Duodenal mucosa (tissue), 2 donors: ENCODE measurements around the gene DLL4.

Source experiments
- H3K27ac ChIP-seq: one replicate; pipeline ENCODE4 v1.7.0; 2013; ENCODE audit warnings: low read depth, low read length
- H3K27me3 ChIP-seq, 2 donors: one replicate each; pipeline ENCODE4 v1.7.0; 2013; ENCODE audit warnings: low read length in 2 of 2, control low read depth in 1 of 2; ENCODE audit not compliant: insufficient read depth in 2 of 2, control insufficient read depth in 1 of 2
- H3K36me3 ChIP-seq, 2 donors: one replicate each; pipeline ENCODE4 v1.7.0; 2013; ENCODE audit warnings: low read length in 2 of 2, control low read depth in 1 of 2; ENCODE audit not compliant: insufficient read depth in 2 of 2, control insufficient read depth in 1 of 2
- H3K4me1 ChIP-seq, 2 donors: one replicate each; pipeline ENCODE4 v1.7.0; 2013; ENCODE audit warnings: low read length in 2 of 2, control low read depth in 1 of 2; ENCODE audit not compliant: insufficient read depth in 2 of 2, control insufficient read depth in 1 of 2
- H3K4me3 ChIP-seq, 2 donors: one replicate each; pipeline ENCODE4 v1.7.0; 2013; ENCODE audit warnings: low read length in 2 of 2, low read depth in 1 of 2
- H3K9ac ChIP-seq, 2 donors: one replicate each; pipeline ENCODE4 v1.7.0; 2013; ENCODE audit warnings: low read length in 2 of 2, low read depth in 1 of 2
- H3K9me3 ChIP-seq, 2 donors: one replicate each; pipeline ENCODE4 v1.7.0; 2013; ENCODE audit warnings: low read length in 2 of 2, control low read depth in 1 of 2; ENCODE audit not compliant: control insufficient read depth in 1 of 2

DLL4 gene

DNA sequence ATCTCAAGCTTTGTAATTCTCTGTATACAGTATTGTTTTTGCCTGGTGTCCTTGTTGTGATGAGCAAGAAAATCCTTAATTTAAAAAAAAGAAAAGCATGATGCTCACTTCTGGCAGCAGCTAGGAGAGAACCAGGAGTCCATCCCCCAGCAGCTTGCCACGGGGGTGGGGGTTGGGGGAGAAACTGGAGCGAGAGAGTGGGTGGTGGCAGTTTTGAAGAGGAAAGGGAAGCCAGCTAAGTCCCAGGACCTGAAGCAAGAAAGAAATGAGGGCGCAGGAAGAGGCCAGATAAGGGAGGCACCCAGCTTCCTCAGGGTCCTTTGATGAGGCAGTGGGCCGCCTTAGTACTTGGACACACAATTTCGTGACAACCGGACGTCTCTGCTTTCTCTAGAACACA is 47.7 kb downstream of the DLL4 start:
- H3K9me3 ChIP-seq, result no peaks in the 10 kb centered on the region
- no peak overlapping the region for H3K27ac ChIP-seq
- no peaks in the 10 kb centered on the region for H3K27me3 ChIP-seq
- no peak overlapping the region for H3K4me3 ChIP-seq
- H3K4me1 ChIP-seq, result no peaks in the 10 kb centered on the region
- H3K9ac ChIP-seq, result no peak overlapping the region
- H3K36me3 ChIP-seq, result peaks cover 34 to 56% of the 10 kb centered on the region in 2 donors

DNA sequence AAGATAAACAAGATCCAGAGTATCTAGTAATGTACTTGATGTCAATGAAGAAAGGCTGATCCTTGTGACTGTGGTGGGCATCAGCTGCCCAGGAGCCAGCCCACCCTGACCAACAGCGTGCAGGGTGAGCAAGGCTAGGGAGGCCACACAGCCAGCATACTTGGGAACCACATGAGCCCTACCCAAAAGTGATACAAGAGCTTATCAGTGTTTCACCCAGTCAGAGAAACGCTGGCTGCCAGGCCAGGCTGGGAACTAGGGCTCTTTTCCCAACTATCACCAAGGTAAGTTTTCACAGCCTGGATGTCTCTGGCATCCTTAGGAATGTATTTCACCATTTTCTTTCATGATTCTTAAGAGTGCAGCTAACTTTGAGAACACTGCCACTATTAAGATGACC is 49.0 kb downstream of the DLL4 start:
- H3K4me1 ChIP-seq, result no peaks in the 10 kb centered on the region
- H3K36me3 ChIP-seq, result peaks cover 45 to 69% of the 10 kb centered on the region in 2 donors
- H3K27me3 ChIP-seq, result no peaks in the 10 kb centered on the region
- H3K9me3 ChIP-seq, result no peaks in the 10 kb centered on the region
- no peak overlapping the region for H3K27ac ChIP-seq
- H3K9ac ChIP-seq, result no peak overlapping the region
- no peak overlapping the region for H3K4me3 ChIP-seq

DNA sequence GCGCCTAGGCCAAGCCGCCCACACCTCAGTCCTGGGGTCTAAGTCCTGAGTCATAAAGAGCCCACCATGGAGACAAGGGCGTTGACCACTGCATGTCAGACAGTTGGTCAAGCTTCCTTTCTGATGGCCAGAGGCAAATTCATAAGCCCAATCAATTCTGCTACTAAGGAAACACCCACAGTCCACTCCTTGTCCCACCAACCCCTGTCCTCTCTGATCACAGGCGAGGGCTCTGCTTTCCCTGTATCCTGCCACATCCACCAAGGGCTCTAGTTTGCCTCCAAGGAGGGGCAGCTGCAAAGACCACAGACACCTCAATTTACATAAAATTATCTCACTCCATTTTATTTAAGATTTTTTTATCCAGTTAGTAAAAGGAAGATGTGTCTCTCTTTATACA is 49.4 kb downstream of the DLL4 start:
- H3K36me3 ChIP-seq, result peaks cover 49 to 74% of the 10 kb centered on the region in 2 donors
- H3K27ac ChIP-seq, result no peak overlapping the region

DNA sequence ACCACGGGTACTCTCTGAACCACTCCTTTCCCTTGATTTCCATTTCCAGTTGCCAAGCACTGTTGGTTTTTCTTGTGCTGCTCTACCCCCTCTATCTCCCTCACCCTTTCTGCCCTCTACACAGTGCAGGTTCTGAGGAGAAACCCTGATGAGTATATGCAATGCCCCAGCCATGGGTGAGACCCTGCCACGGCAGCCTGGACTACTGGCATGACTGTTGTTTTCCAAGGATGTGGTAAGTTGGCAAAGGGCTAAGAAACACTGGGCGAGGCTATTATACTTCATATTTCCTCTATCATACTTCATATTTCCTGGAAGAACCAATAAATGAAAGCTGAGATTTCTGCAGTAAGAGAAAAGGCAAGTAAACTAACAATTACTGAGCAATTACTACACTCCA is 52.0 kb downstream of the DLL4 start:
- Histone ChIP-seq H3K27ac (no peak overlapping the region), H3K9ac (no peak overlapping the region), H3K9me3 (no peaks in the 10 kb centered on the region), H3K27me3 (no peaks in the 10 kb centered on the region), H3K36me3 (peaks cover 67 to 97% of the 10 kb centered on the region in 2 donors), H3K4me3 (no peak overlapping the region), H3K4me1 (no peaks in the 10 kb centered on the region)

More for the DNA sequence above, 49.4 kb downstream of the DLL4 start:
- Histone ChIP-seq H3K4me3 (no peak overlapping the region), H3K4me1 (no peaks in the 10 kb centered on the region), H3K9me3 (no peaks in the 10 kb centered on the region), H3K27me3 (no peaks in the 10 kb centered on the region), H3K9ac (no peak overlapping the region)

DNA sequence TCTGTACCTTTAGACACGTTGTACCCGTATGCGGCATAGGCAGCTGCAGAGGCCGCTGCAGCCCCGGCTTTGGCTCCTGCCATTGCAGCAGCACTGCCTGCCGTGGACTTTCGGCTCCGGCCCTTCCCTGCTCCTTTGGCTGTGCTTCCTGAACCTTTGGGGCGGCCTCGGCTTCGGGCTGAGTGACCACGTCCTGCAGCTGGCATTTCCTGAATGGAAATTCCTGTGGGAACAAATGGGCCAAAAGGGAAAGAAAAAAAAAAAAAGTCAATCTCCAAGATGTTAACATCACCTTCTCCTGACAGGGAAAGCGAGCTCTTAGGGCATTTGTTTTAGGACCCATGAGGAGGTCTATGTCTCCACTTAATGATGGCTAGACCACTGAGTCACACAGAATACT is 53.7 kb downstream of the DLL4 start:
- no peak overlapping the region for H3K27ac ChIP-seq
- H3K27me3 ChIP-seq, result no peaks in the 10 kb centered on the region
- peaks cover 73 to 99% of the 10 kb centered on the region in 2 donors for H3K36me3 ChIP-seq
- no peak overlapping the region for H3K9ac ChIP-seq
- no peaks in the 10 kb centered on the region for H3K4me1 ChIP-seq
- H3K9me3 ChIP-seq, result no peaks in the 10 kb centered on the region
- H3K4me3 ChIP-seq, result no peak overlapping the region

DNA sequence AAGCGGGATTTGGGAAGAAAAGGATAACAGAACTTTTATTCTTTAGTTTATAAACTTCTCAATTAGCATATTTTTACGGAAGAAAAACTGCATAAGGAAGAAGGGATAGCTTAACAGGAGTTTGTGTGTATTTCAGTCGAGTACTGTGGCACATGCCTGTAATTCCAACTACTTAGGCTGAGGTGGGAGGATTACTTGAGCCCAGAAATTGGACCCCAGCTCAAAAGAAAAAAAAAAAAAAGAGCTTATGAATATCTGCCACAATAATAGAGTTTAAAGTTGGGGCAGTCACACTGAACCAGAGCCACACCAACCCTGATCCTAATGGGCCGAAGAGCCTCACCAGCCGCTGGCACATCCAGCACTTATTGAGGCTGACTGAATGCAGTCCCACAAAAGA is 55.3 kb downstream of the DLL4 start:
- Histone ChIP-seq H3K27ac (no peak overlapping the region), H3K4me3 (no peak overlapping the region), H3K9ac (no peak overlapping the region), H3K36me3 (peaks cover 61 to 86% of the 10 kb centered on the region in 2 donors), H3K4me1 (no peaks in the 10 kb centered on the region), H3K9me3 (no peaks in the 10 kb centered on the region), H3K27me3 (no peaks in the 10 kb centered on the region)

DNA sequence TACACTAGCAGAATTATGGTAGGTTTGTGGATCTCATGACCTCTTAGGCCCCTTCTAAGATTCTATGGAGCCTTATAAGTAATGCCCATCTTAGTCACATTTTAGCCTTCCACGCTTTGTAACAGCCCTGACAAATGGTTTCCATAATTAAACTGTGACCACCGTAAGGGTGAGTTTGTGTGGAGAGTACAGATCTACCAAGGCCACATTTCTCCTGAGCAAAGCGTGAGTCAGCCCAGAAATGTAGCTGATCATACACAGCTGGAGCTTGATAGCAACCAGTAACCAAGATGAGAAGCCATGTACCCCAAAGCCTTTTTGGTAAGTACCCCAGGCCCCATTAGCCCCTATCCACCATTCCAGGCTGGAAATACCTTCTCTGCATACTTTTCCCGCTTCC is 55.8 kb downstream of the DLL4 start:
- Histone ChIP-seq H3K27me3 (no peaks in the 10 kb centered on the region), H3K36me3 (peaks cover 55 to 80% of the 10 kb centered on the region in 2 donors), H3K9ac (no peak overlapping the region), H3K4me1 (no peaks in the 10 kb centered on the region), H3K4me3 (no peak overlapping the region), H3K27ac (no peak overlapping the region), H3K9me3 (no peaks in the 10 kb centered on the region)

DNA sequence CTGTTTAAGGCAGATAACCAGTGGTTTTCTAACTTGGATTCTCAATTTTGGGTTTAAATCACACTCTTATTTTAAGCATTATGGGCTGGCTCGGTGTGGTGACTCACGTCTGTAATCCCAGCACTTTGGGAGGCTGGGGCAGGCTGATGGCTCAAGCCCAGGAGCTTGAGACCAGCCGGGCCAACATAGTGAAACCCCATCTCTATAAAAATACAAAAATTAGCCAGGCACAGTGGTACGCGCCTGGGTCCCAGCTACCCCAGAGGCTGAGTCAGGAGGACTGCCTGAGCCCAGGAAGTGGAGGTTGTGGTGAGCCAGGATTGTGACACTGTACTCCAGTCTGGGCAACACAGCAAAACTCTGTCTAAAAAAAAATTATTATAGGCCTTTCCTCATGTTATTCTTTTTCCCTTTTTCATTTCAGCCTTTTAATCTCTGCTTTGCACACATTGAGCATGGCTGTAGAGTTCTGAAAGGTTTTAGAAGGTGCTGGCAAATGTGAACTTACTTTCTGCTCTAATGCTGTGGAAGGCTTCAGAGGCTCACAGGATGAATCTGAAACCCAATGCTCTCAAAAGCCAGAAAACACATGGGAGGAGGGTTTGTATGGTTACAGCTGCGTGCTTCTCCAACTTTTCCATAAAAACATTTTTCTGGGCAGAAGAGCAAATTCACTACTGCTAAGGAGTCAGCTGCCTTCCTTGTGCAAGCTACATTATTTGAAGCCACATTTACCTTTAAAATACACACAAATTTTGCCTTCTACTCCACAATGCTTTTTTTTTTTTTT is 56.6 kb downstream of the DLL4 start:
- H3K9me3 ChIP-seq, result no peaks in the 10 kb centered on the region
- peaks cover 53 to 74% of the 10 kb centered on the region in 2 donors for H3K36me3 ChIP-seq
- H3K9ac ChIP-seq, result no peak overlapping the region
- H3K4me1 ChIP-seq, result no peaks in the 10 kb centered on the region
- H3K4me3 ChIP-seq, result no peak overlapping the region
- no peak overlapping the region for H3K27ac ChIP-seq
- no peaks in the 10 kb centered on the region for H3K27me3 ChIP-seq

DNA sequence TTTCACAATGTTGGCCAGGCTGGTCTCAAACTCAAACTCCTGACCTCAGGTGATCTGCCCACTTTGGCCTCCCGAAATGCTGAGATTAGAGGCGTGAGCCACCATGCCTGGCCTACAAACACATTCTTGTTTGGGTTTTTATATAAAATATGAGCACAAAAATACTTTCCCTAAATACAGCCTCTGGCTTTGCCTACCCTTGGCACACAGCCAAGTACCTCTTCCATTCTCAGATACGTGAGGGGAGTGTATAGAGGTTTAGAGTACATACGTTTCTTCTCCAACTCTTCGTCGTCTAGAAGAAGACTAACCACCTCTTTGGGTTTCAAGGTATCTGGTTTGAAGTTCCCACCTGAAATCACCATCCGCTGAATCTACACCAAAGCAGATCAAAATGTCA is 57.7 kb downstream of the DLL4 start:
- peaks cover 50 to 71% of the 10 kb centered on the region in 2 donors for H3K36me3 ChIP-seq

DNA sequence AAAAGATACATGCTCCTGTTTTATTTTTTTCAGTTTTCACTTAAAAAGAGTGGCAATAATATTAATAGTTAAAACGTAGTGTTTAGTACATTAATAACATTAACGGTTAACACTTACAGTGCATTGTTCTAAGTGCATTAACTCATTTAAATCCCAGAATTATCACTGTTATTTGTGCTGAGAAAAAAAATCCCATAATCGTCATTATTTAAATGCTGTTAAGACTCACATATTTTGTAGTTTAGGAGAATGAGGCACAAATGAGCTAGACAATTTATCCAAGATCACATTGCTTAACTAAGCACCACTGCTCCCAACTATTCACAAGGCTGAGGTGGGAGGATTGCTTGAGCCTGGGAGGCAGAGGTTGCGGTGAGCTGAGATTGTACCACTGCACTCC is 59.0 kb downstream of the DLL4 start:
- Histone ChIP-seq H3K36me3 (peaks cover 39 to 58% of the 10 kb centered on the region in 2 donors), H3K4me1 (peaks cover 0 to 10% of the 10 kb centered on the region in 2 donors), H3K9ac (no peak overlapping the region), H3K27me3 (no peaks in the 10 kb centered on the region), H3K9me3 (no peaks in the 10 kb centered on the region), H3K27ac (no peak overlapping the region), H3K4me3 (no peak overlapping the region)

More for the DNA sequence above, 57.7 kb downstream of the DLL4 start:
- Histone ChIP-seq H3K9me3 (no peaks in the 10 kb centered on the region), H3K4me1 (no peaks in the 10 kb centered on the region), H3K9ac (no peak overlapping the region), H3K4me3 (no peak overlapping the region), H3K27me3 (no peaks in the 10 kb centered on the region), H3K27ac (no peak overlapping the region)
